ENCODE data around the gene ARHGAP42.

The ARHGAP42 gene

GRCh38 chr11:100999756-101000155 lies 312.7 kb downstream of the ARHGAP42 start:
- Histone ChIP-seq H3K36me3 (ENCODE audit: insufficient read depth, low read length) (no peaks in the 10 kb centered on the region), H4K20me1 (ENCODE audit: insufficient read depth, low read length) (no peaks in the 10 kb centered on the region), H3K9me3 (ENCODE audit: insufficient read depth, low read length, severe bottlenecking) (no peaks in the 10 kb centered on the region), H2AFZ (ENCODE audit: low read depth, low read length) (no peak overlapping the region), H3K4me1 (ENCODE audit: insufficient read depth, low read length) (no peaks in the 10 kb centered on the region), H3K27ac (ENCODE audit: low read length) (no peak overlapping the region), H3K4me2 (ENCODE audit: insufficient read depth, low read length) (no peak overlapping the region), H3K27me3 (ENCODE audit: insufficient read depth, low read length, poor library complexity) (no peaks in the 10 kb centered on the region), H3K9ac (ENCODE audit: low read depth, low read length) (no peak overlapping the region), H3K79me2 (ENCODE audit: insufficient read depth, low read length) (no peaks in the 10 kb centered on the region), H3K4me3 (ENCODE audit: low read depth in 1 of 2, low read length in 2 of 2) (no peak overlapping the region)
- ATAC-seq (ENCODE audit: insufficient read depth, low read depth), result no peak
- DNase-seq, result no peak
- no peak for TF ChIP-seq CTCF (IDR thresholded peaks at IDR 0.05; ENCODE audit: borderline replicate concordance, extremely low read depth, low read length, poor library complexity, severe bottlenecking)
- no peak for TF ChIP-seq EZH2 (IDR thresholded peaks at IDR 0.05; ENCODE audit: borderline replicate concordance, low read depth, low read length, severe bottlenecking)

- Histone ChIP-seq H3K4me1 (ENCODE audit: insufficient read depth, low read length) (no peaks in the 10 kb centered on the region), H2AFZ (ENCODE audit: low read depth, low read length) (no peak overlapping the region), H3K9me3 (ENCODE audit: insufficient read depth, low read length, severe bottlenecking) (no peaks in the 10 kb centered on the region), H3K9ac (ENCODE audit: low read depth, low read length) (no peak overlapping the region), H3K4me3 (ENCODE audit: low read depth in 1 of 2, low read length in 2 of 2) (no peak overlapping the region), H3K27me3 (ENCODE audit: insufficient read depth, low read length, poor library complexity) (no peaks in the 10 kb centered on the region), H3K4me2 (ENCODE audit: insufficient read depth, low read length) (no peak overlapping the region), H3K79me2 (ENCODE audit: insufficient read depth, low read length) (no peaks in the 10 kb centered on the region), H3K27ac (ENCODE audit: low read length) (no peak overlapping the region), H4K20me1 (ENCODE audit: insufficient read depth, low read length) (no peaks in the 10 kb centered on the region), H3K36me3 (ENCODE audit: insufficient read depth, low read length) (no peaks in the 10 kb centered on the region)
- no peak for TF ChIP-seq EZH2 (IDR thresholded peaks at IDR 0.05; ENCODE audit: borderline replicate concordance, low read depth, low read length, severe bottlenecking)
- peak; percentile 22; the same call in 1 of the 3 replicates for ATAC-seq (ENCODE audit: insufficient read depth, low read depth)
- no peak for DNase-seq
Observed at GRCh38 chr11:101003468-101003867, 316.4 kb downstream of the ARHGAP42 start.

GRCh38 chr11:101008961-101009689 lies 322.0 kb downstream of the ARHGAP42 start:
- no peak overlapping the region for H3K4me2 ChIP-seq (ENCODE audit: insufficient read depth, low read length)
- H3K4me1 ChIP-seq (ENCODE audit: insufficient read depth, low read length), result no peaks in the 10 kb centered on the region
- H3K79me2 ChIP-seq (ENCODE audit: insufficient read depth, low read length), result no peaks in the 10 kb centered on the region
- no peak for DNase-seq
- ATAC-seq (ENCODE audit: insufficient read depth, low read depth), result no peak
- H3K9ac ChIP-seq (ENCODE audit: low read depth, low read length), result no peak overlapping the region
- H3K27ac ChIP-seq (ENCODE audit: low read length), result no peak overlapping the region
- no peaks in the 10 kb centered on the region for H3K9me3 ChIP-seq (ENCODE audit: insufficient read depth, low read length, severe bottlenecking)
- TF ChIP-seq CTCF (IDR thresholded peaks at IDR 0.05; ENCODE audit: borderline replicate concordance, extremely low read depth, low read length, poor library complexity, severe bottlenecking), result no peak
- no peak for TF ChIP-seq EZH2 (IDR thresholded peaks at IDR 0.05; ENCODE audit: borderline replicate concordance, low read depth, low read length, severe bottlenecking)
- no peaks in the 10 kb centered on the region for H4K20me1 ChIP-seq (ENCODE audit: insufficient read depth, low read length)
- H3K27me3 ChIP-seq (ENCODE audit: insufficient read depth, low read length, poor library complexity), result no peaks in the 10 kb centered on the region
- H2AFZ ChIP-seq (ENCODE audit: low read depth, low read length), result no peak overlapping the region
- H3K36me3 ChIP-seq (ENCODE audit: insufficient read depth, low read length), result no peaks in the 10 kb centered on the region
- no peak overlapping the region for H3K4me3 ChIP-seq (ENCODE audit: low read depth in 1 of 2, low read length in 2 of 2)

- no peak for TF ChIP-seq CTCF (IDR thresholded peaks at IDR 0.05; ENCODE audit: borderline replicate concordance, extremely low read depth, low read length, poor library complexity, severe bottlenecking)
- TF ChIP-seq EZH2 (IDR thresholded peaks at IDR 0.05; ENCODE audit: borderline replicate concordance, low read depth, low read length, severe bottlenecking), result no peak
- no peak overlapping the region for H3K9ac ChIP-seq (ENCODE audit: low read depth, low read length)
- no peaks in the 10 kb centered on the region for H3K27me3 ChIP-seq (ENCODE audit: insufficient read depth, low read length, poor library complexity)
- H4K20me1 ChIP-seq (ENCODE audit: insufficient read depth, low read length), result no peaks in the 10 kb centered on the region
- ATAC-seq (ENCODE audit: insufficient read depth, low read depth) (no peak), DNase-seq (no peak)
- no peaks in the 10 kb centered on the region for H3K79me2 ChIP-seq (ENCODE audit: insufficient read depth, low read length)
- H3K4me3 ChIP-seq (ENCODE audit: low read depth in 1 of 2, low read length in 2 of 2), result no peak overlapping the region
- H3K9me3 ChIP-seq (ENCODE audit: insufficient read depth, low read length, severe bottlenecking), result no peaks in the 10 kb centered on the region
- no peak overlapping the region for H2AFZ ChIP-seq (ENCODE audit: low read depth, low read length)
- no peak overlapping the region for H3K27ac ChIP-seq (ENCODE audit: low read length)
- H3K36me3 ChIP-seq (ENCODE audit: insufficient read depth, low read length), result no peaks in the 10 kb centered on the region
- no peak overlapping the region for H3K4me2 ChIP-seq (ENCODE audit: insufficient read depth, low read length)
- H3K4me1 ChIP-seq (ENCODE audit: insufficient read depth, low read length), result no peaks in the 10 kb centered on the region
Observed at GRCh38 chr11:101009690-101010055, 322.6 kb downstream of the ARHGAP42 start.

Measured in DND-41 (cell line).